NB4 (cell line): Measurements from ENCODE around the gene SCT.
"Not testable (repeated sequence)": the region's sequence is repeated elsewhere in the genome, so short reads cannot be mapped to it uniquely, and the experiment has no call there.

ENCODE experiments used
- DNase-seq: peaks from one replicate; pipeline ENCODE4 v3.0.0; 2010; ENCODE audit warnings: low read depth
- H3K4me3 ChIP-seq: one replicate; pipeline ENCODE4 v1.5.1; 2011; ENCODE audit warnings: mild to moderate bottlenecking, low read depth, low read length, moderate library complexity
- MYC ChIP-seq: IDR thresholded peaks from 2 replicates; pipeline ENCODE4 v1.6.1; 2011; ENCODE audit warnings: low read depth, low read length
- POLR2A ChIP-seq: IDR thresholded peaks from 2 replicates; pipeline ENCODE4 v1.6.1; 2011; ENCODE audit warnings: mild to moderate bottlenecking; ENCODE audit not compliant: insufficient read length; ENCODE audit errors: extremely low read depth
- TF ChIP-seq, protein P1 (sequence below): IDR thresholded peaks from 2 replicates; pipeline ENCODE4 v1.6.1; 2011; ENCODE audit warnings: low read depth, low read length
- TF ChIP-seq, protein P2 (sequence below): IDR thresholded peaks from one replicate; pipeline ENCODE4 v1.5.1; 2012; ENCODE audit warnings: low read depth, low read length

The SCT gene

DNA sequence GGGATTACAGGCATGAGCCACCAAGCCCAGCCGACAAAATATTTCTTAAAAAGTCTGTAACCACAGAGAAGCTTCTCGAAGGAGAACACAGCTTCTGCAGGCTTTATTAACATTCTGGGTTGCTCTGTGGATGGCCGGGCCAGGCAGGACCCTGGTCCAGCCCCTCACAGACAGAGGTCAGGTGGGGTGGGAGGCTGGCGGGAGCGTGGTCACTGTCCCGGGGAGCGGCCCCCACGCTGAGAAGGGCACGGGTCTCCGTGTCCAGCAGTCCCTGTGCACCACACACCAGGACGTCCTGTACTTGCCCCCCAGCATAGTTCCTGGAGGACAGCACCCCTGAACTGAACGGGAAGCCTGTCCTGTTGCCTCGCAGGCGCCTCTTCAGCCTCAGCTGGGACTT, 29.4 kb upstream of the SCT start:
- DNase-seq, result no peak
- H3K4me3 ChIP-seq, result no peak overlapping the region
- TF ChIP-seq, protein P1, sequence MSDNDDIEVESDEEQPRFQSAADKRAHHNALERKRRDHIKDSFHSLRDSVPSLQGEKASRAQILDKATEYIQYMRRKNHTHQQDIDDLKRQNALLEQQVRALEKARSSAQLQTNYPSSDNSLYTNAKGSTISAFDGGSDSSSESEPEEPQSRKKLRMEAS, result no peak
- TF ChIP-seq, protein P2, sequence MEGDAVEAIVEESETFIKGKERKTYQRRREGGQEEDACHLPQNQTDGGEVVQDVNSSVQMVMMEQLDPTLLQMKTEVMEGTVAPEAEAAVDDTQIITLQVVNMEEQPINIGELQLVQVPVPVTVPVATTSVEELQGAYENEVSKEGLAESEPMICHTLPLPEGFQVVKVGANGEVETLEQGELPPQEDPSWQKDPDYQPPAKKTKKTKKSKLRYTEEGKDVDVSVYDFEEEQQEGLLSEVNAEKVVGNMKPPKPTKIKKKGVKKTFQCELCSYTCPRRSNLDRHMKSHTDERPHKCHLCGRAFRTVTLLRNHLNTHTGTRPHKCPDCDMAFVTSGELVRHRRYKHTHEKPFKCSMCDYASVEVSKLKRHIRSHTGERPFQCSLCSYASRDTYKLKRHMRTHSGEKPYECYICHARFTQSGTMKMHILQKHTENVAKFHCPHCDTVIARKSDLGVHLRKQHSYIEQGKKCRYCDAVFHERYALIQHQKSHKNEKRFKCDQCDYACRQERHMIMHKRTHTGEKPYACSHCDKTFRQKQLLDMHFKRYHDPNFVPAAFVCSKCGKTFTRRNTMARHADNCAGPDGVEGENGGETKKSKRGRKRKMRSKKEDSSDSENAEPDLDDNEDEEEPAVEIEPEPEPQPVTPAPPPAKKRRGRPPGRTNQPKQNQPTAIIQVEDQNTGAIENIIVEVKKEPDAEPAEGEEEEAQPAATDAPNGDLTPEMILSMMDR, result no peak

DNA sequence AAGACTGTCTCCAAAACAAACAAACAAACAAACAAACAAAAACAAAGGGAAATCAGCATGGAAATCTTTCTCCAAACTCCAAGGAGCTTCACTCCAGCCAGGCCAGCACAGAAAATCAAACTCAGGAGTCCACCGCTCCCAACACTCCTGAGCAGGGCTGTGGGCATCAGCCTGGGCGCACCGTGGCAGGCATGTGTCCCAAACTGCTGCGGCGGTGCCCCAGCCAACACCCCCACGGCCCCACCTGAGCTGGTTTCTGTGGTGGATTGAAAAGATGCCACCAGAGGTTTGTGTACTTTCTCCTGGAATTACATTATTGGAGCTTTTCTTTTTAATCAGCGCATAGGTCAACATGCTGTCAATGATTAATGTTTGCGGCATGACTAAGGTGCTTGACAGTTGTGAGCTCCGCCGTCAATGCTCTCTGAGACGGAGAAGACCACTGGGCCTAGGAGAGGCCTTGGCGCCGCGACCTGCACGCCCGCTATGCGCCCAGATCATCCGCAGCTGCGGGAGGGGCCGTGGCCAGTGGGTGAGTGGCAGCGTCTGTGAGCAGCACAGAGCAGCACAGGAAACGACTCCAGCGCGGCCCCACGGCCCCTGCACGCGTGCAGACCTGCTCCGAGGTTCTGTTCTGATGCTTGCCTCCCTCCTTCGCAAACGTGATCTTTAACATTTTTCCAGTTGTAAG, 28.2 kb upstream of the SCT start:
- H3K4me3 ChIP-seq, result no peak overlapping the region
- DNase-seq, result no peak
- TF ChIP-seq MYC, result no peak
- TF ChIP-seq, protein P1, result no peak
- TF ChIP-seq, protein P2, result no peak
- TF ChIP-seq POLR2A, result no peak

DNA sequence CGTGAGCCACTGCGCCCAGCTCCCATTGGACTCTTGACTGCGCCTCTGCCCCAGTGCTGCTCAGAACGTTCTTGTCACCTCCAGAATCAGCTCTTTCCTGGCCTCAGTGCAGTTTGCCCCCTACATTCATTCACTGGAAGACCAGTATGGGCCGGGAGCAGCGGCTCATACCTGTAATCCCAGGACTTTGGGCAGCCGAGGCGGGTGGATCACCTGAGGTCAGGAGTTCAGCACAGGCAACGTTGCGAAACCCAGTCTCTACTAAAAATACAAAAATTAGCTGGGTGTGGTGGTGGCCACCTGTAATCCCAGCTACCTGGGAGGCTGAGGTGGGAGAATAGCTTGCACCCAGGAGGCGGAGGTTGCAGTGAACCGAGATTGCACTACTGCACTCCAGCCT, 27.5 kb upstream of the SCT start:
- H3K4me3 ChIP-seq, DNase-seq: not testable (repeated sequence)

DNA sequence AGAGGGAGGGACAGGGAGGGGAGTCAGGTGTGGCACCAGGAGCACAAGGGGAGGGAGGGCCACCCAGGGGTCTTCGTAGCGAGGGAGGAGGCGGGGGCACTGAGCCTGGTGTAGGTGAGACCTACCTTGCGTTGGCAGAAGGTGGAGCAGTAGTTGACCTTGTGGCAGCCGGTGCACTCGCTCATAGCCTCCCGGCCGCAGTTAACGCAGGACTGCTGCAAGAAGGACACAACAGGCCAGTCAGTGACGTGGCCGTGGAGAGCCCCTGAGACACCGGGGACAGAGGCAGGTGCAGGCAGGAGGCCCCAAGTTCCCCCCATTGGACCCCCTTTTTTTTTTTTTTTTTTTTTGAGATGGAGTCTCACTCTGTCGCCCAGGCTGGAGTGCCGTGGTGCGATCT, 26.9 kb upstream of the SCT start:
- TF ChIP-seq POLR2A, result no peak
- TF ChIP-seq, protein P2, result no peak
- H3K4me3 ChIP-seq, result no peak overlapping the region
- no peak for DNase-seq

DNA sequence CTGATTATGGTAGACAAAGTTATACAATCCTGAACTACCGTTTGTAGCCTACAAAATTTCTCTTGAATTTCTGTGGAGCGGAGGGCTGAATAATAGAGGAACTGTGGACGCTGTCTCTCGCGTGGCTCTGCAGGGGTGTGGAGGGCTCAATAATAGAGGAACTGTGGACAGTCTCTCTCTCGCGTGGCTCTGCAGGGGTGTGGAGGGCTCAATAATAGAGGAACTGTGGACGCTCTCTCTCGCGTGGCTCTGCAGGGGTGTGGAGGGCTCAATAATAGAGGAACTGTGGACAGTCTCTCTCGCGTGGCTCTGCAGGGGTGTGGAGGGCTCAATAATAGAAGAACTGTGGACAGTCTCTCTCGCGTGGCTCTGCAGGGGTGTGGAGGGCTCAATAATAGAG, 26.2 kb upstream of the SCT start:
- H3K4me3 ChIP-seq, result not testable (repeated sequence)
- peak; percentile 23 for DNase-seq

DNA sequence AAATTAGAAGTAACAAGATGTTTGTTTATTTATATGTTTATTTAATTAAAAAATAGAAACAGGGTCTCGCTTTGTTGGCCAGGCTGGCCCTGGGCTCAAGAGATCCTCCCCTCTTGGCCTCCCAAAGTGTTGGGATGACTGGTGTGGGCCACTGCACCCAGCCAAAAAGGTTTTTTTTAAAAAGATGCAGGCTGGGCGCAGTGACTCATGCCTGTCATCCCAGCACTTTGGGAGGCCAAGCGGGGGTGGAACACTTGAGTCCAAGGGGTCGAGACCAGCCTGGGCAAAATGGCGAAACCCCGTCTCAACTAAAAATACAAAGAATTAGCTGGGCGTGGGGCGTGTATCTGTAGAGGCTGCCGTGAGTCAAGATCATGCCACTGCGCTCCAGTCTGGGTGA, 23.5 kb upstream of the SCT start:
- no peak overlapping the region for H3K4me3 ChIP-seq
- no peak for TF ChIP-seq MYC
- TF ChIP-seq, protein P2, result no peak
- TF ChIP-seq, protein P1, result no peak
- TF ChIP-seq POLR2A, result no peak
- no peak for DNase-seq

DNA sequence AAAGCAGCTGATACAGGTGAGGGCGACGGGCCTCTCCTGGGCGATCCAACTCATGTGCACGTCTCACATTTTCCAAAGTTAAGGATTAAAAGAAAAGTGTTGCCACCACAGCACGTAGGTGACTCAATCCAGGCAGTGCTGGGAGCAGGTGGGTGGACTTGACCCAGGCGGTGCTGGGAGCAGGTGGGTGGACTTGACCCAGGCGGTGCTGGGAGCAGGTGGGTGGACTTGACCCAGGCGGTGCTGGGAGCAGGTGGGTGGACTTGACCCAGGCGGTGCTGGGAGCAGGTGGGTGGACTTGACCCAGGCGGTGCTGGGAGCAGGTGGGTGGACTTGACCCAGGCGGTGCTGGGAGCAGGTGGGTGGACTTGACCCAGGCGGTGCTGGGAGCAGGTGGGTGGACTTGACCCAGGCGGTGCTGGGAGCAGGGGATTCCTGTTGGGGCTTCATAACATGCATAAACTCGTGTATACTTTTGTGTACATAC, 20.7 kb upstream of the SCT start:
- DNase-seq, H3K4me3 ChIP-seq: not testable (repeated sequence)

DNA sequence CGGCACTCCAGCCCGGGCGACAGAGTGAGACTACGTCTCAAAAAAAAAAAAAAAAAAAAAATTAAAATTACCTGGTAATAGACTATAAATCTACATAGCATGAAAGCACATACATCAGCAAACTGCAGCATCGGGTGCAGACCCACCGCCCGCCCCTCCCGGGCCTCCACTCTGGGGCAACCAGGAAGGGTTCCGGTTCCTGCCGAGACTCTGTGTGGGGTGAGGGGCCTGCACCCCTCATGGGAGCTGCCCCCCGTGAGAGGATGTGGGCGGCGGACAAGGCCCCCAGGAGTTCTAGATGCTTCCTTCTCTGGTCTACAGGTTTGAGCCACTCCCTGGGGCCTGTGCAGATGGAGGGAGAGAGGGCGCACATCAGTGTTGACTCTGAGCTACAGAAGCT, 19.2 kb upstream of the SCT start:
- DNase-seq, result no peak
- TF ChIP-seq, protein P1, result no peak
- no peak for TF ChIP-seq POLR2A
- no peak for TF ChIP-seq MYC
- TF ChIP-seq, protein P2, result no peak
- H3K4me3 ChIP-seq, result no peak overlapping the region
